Measurements from ENCODE around the gene MTFR1L. TPM values are rescaled to one million over a fixed set of nuclear protein-coding genes. Genes with fewer than 3 reads are reported as not detected.
A peak's percentile ranks its signal among the peaks of the same experiment; 100 is the strongest.

MTFR1L gene
- total RNA-seq, 1 donor from 2014 or later = 74.3 TPM

GRCh38 chr1:25861316-25862286 is 41.8 kb downstream of the MTFR1L start:
- no peak for TF ChIP-seq CTCF (IDR thresholded peaks at IDR 0.05; ENCODE audit: unreplicated experiment)
- Mint-ChIP-seq H3K9me3 (no peaks in the 10 kb centered on the region), H3K4me3 (peak overlapping the region; percentile 4), H3K36me3 (peaks cover 21% of the 10 kb centered on the region), H3K27me3 (ENCODE audit: low read depth) (no peaks in the 10 kb centered on the region), H3K27ac (peak overlapping the region; percentile 68), H3K4me1 (peaks cover 24% of the 10 kb centered on the region)
- DNase-seq (ENCODE audit: low spot score in 2 of 2, unreplicated experiment in 2 of 2) = no peak

- Mint-ChIP-seq H3K36me3 (peaks cover 21% of the 10 kb centered on the region), H3K4me1 (peaks cover 27% of the 10 kb centered on the region), H3K27me3 (ENCODE audit: low read depth) (no peaks in the 10 kb centered on the region), H3K27ac (no peak overlapping the region), H3K9me3 (no peaks in the 10 kb centered on the region), H3K4me3 (no peak overlapping the region)
- DNase-seq (ENCODE audit: low spot score in 2 of 2, unreplicated experiment in 2 of 2) = no peak
- TF ChIP-seq CTCF (IDR thresholded peaks at IDR 0.05; ENCODE audit: unreplicated experiment) = no peak
Observed at GRCh38 chr1:25862785-25863485, 43.2 kb downstream of the MTFR1L start.

- no peak for TF ChIP-seq CTCF (IDR thresholded peaks at IDR 0.05; ENCODE audit: unreplicated experiment)
Observed at GRCh38 chr1:25863486-25864262, 43.9 kb downstream of the MTFR1L start.

GRCh38 chr1:25864434-25864833 is 44.7 kb downstream of the MTFR1L start:
- DNase-seq (ENCODE audit: low spot score in 2 of 2, unreplicated experiment in 2 of 2) = no peak
- H3K9me3 Mint-ChIP-seq = no peaks in the 10 kb centered on the region
- H3K27ac Mint-ChIP-seq = no peak overlapping the region
- H3K4me1 Mint-ChIP-seq = peaks cover 17% of the 10 kb centered on the region
- no peak for TF ChIP-seq CTCF (IDR thresholded peaks at IDR 0.05; ENCODE audit: unreplicated experiment)
- H3K36me3 Mint-ChIP-seq = peaks cover 21% of the 10 kb centered on the region
- no peak overlapping the region for H3K4me3 Mint-ChIP-seq
- H3K27me3 Mint-ChIP-seq (ENCODE audit: low read depth) = no peaks in the 10 kb centered on the region

More at GRCh38 chr1:25863486-25864262, 43.9 kb downstream of the MTFR1L start:
- H3K27ac Mint-ChIP-seq = no peak overlapping the region
- H3K36me3 Mint-ChIP-seq = peaks cover 21% of the 10 kb centered on the region
- H3K4me1 Mint-ChIP-seq = peaks cover 23% of the 10 kb centered on the region
- no peaks in the 10 kb centered on the region for H3K9me3 Mint-ChIP-seq
- no peaks in the 10 kb centered on the region for H3K27me3 Mint-ChIP-seq (ENCODE audit: low read depth)
- DNase-seq (ENCODE audit: low spot score in 2 of 2, unreplicated experiment in 2 of 2) = no peak
- no peak overlapping the region for H3K4me3 Mint-ChIP-seq

- H3K9me3 Mint-ChIP-seq = no peaks in the 10 kb centered on the region
- TF ChIP-seq CTCF (IDR thresholded peaks at IDR 0.05; ENCODE audit: unreplicated experiment) = no peak
- no peaks in the 10 kb centered on the region for H3K27me3 Mint-ChIP-seq (ENCODE audit: low read depth)
- no peak overlapping the region for H3K4me3 Mint-ChIP-seq
- DNase-seq (ENCODE audit: low spot score in 2 of 2, unreplicated experiment in 2 of 2) = no peak
- H3K4me1 Mint-ChIP-seq = peaks cover 8% of the 10 kb centered on the region
- H3K36me3 Mint-ChIP-seq = peaks cover 23% of the 10 kb centered on the region
- no peak overlapping the region for H3K27ac Mint-ChIP-seq
Observed at GRCh38 chr1:25866288-25866687, 46.5 kb downstream of the MTFR1L start.
